GM12878 (cell line): ENCODE data around the gene DMD. TPM values are rescaled to one million over a fixed set of nuclear protein-coding genes. Genes with fewer than 3 reads are reported as not detected.
A peak's percentile ranks its signal among the peaks of the same experiment; 100 is the strongest.

ENCODE experiments used
- ATAC-seq: fragments of 200-7000 bp; cut with Tn5 transposase; 3 replicates; pipeline ENCODE4 v1.9.1; 2020; ENCODE audit warnings: mild to moderate bottlenecking, moderate library complexity
- BruUV-seq: library from RNA; stranded (reverse); fragments of 400-500 nt; replicated peaks from 2 replicates; lab custom pipeline; 2021; lab: Mats Ljungman, UMichigan
- CTCF ChIA-PET: fragments of 300-600 bp; sonication (Branson Sonifier 250); formaldehyde crosslinking; extraction: SDS; loops from one replicate; lab custom pipeline; 2021; ENCODE audit warnings: inconsistent platforms; lab: Yijun Ruan, JAX
- POLR2A ChIA-PET: fragments of 350-600 bp; formaldehyde crosslinking; extraction: SDS; loops from one replicate; lab custom pipeline; 2021; ENCODE audit warnings: inconsistent platforms; lab: Charles Lee
- RAD21 ChIA-PET: fragments of 300-600 bp; sonication (Branson Sonifier 250); formaldehyde crosslinking; loops from one replicate; lab custom pipeline; 2023; ENCODE audit warnings: antibody characterized with exemption; ENCODE audit not compliant: unreplicated experiment; lab: Charles Lee
- SMC1A ChIA-PET: fragments of 300-600 bp; sonication (Branson Sonifier 250); formaldehyde crosslinking; loops from one replicate; lab custom pipeline; 2023; ENCODE audit not compliant: unreplicated experiment, uncharacterized antibody; lab: Charles Lee
- DNase-seq: peaks from one replicate; pipeline ENCODE4 v3.0.0-alpha.2; 2011; ENCODE audit warnings: low read depth, low spot score
- FAIRE-seq: peaks from 3 replicates; lab custom pipeline; 2011; peaks lifted over from hg19 to GRCh38; lab: Jason Lieb, UNC
- H2AFZ ChIP-seq: 2 replicates; pipeline ENCODE4 v1.6.0; 2011; ENCODE audit warnings: low read depth, low read length, control low read depth; ENCODE audit not compliant: control insufficient read depth
- H3K27ac ChIP-seq: 2 replicates; pipeline ENCODE4 v1.5.1; 2011; ENCODE audit warnings: control low read depth; ENCODE audit not compliant: control insufficient read depth, insufficient read depth
- H3K27me3 ChIP-seq, 2 experiments: replicated peaks in 1 of 2; 2 replicates each; pipeline versions ENCODE4 v1.6.0 to v1.6.1; 2011; ENCODE audit warnings: low read length in 1 of 2; ENCODE audit not compliant: control insufficient read depth in 2 of 2, insufficient read depth in 2 of 2
- H3K36me3 ChIP-seq, 2 experiments: 2 replicates each; pipeline ENCODE4 v1.5.1; 2011; ENCODE audit warnings: low read length in 1 of 2; ENCODE audit not compliant: control insufficient read depth in 2 of 2, insufficient read depth in 2 of 2
- H3K4me1 ChIP-seq: 2 replicates; pipeline ENCODE4 v1.6.1; 2011; ENCODE audit warnings: mild to moderate bottlenecking, low read length, moderate library complexity, mixed read lengths; ENCODE audit not compliant: control insufficient read depth, insufficient read depth
- H3K4me2 ChIP-seq: 2 replicates; pipeline ENCODE4 v1.6.0; 2011; ENCODE audit warnings: control low read depth; ENCODE audit not compliant: control insufficient read depth, insufficient read depth
- H3K4me3 ChIP-seq: fragments of 200-600 bp; sonication (generic); 2 replicates; pipeline ENCODE4 v1.5.1; 2016
- H3K79me2 ChIP-seq: 2 replicates; pipeline ENCODE4 v1.6.0; 2011; ENCODE audit warnings: low read length; ENCODE audit not compliant: control insufficient read depth, insufficient read depth
- H3K9ac ChIP-seq: 2 replicates; pipeline ENCODE4 v1.8.0; 2011; ENCODE audit warnings: low read length, control low read depth, mixed read lengths; ENCODE audit not compliant: control insufficient read depth, insufficient read depth
- H3K9me3 ChIP-seq: replicated peaks from 3 replicates; pipeline ENCODE4 v1.5.1; 2011; ENCODE audit warnings: mild to moderate bottlenecking, low read length; ENCODE audit not compliant: control insufficient read depth, insufficient read depth
- H4K20me1 ChIP-seq: 2 replicates; pipeline ENCODE4 v1.6.0; 2011; ENCODE audit not compliant: control insufficient read depth, insufficient read depth
- ATF3 ChIP-seq: IDR thresholded peaks from 2 replicates; pipeline ENCODE4 v1.6.1; 2011; ENCODE audit warnings: low read depth, mild to moderate bottlenecking, low read length, moderate library complexity, borderline replicate concordance; ENCODE audit errors: extremely low read depth
- CREM ChIP-seq: IDR thresholded peaks from 2 replicates; pipeline ENCODE4 v1.6.1; 2014; ENCODE audit warnings: antibody characterized with exemption, low read depth
- IKZF1 ChIP-seq: fragments of 450-650 bp; conservative IDR thresholded peaks from 2 replicates; pipeline ENCODE4 v1.6.1; 2017; ENCODE audit warnings: antibody characterized with exemption, mild to moderate bottlenecking
- KLF5 ChIP-seq: fragments of 450-650 bp; IDR thresholded peaks from 2 replicates; pipeline ENCODE4 v1.6.1; 2014; ENCODE audit warnings: mild to moderate bottlenecking; ENCODE audit not compliant: partially characterized antibody
- MTA2 ChIP-seq: fragments of 450-650 bp; IDR thresholded peaks from 2 replicates; pipeline ENCODE4 v1.6.1; 2016; ENCODE audit warnings: low read depth, mild to moderate bottlenecking, moderate library complexity
- NFIC ChIP-seq: IDR thresholded peaks from 2 replicates; pipeline ENCODE4 v1.6.1; 2012; ENCODE audit warnings: low read depth, mild to moderate bottlenecking, inconsistent platforms, low read length, moderate library complexity
- PAX8 ChIP-seq: fragments of 450-650 bp; IDR thresholded peaks from 2 replicates; pipeline ENCODE4 v1.6.1; 2017; ENCODE audit warnings: mild to moderate bottlenecking, moderate library complexity
- POLR2A ChIP-seq: IDR thresholded peaks from 2 replicates; pipeline ENCODE4 v1.6.1; 2011; ENCODE audit warnings: low read depth, mild to moderate bottlenecking, low read length
- REST ChIP-seq: IDR thresholded peaks from 2 replicates; pipeline ENCODE4 v1.6.1; 2012; ENCODE audit warnings: mild to moderate bottlenecking, low read depth, low read length
- SIN3A ChIP-seq: IDR thresholded peaks from 2 replicates; pipeline ENCODE4 v1.6.1; 2012; ENCODE audit warnings: low read depth, low read length, improper control_type of control experiment
- SMAD1 ChIP-seq: fragments of 450-650 bp; IDR thresholded peaks from 2 replicates; pipeline ENCODE4 v1.6.1; 2018; ENCODE audit warnings: mild to moderate bottlenecking, low read depth; ENCODE audit not compliant: partially characterized antibody
- ZBED1 ChIP-seq: IDR thresholded peaks from 2 replicates; pipeline ENCODE4 v1.6.1; 2016; ENCODE audit warnings: borderline replicate concordance
- WGBS: methylation state at CpG from one replicate; pipeline ENCODE4 v1.1.6; 2016; ENCODE audit warnings: low lambda C conversion rate; ENCODE audit not compliant: insufficient replicate concordance, insufficient coverage; ENCODE audit errors: missing lambda C conversion rate; 5-methylcytosine and 5-hydroxymethylcytosine counted together
- in situ Hi-C: fragments of 300-500 bp; cut with MboI; formaldehyde crosslinking; loops from 9 replicates; pipeline ENCODE4 v1.14.3; 2018; ENCODE audit warnings: mixed read lengths
- intact Hi-C: fragments of 100-400 bp; cut with micrococcal nuclease; formaldehyde crosslinking; loops from one replicate; pipeline ENCODE4 v1.14.2; 2022; ENCODE audit not compliant: unreplicated experiment
- polyA plus RNA-seq, 11 experiments: library from polyadenylated mRNA; depleted of rRNA in 4 of 11; unstranded in 6 of 11; stranded (reverse) in 5 of 11; fragments of >200 nt; fragmentation: Nextera tagmentation in 4 of 11; fragmentation: Illumina TruSeq in 1 of 11; extraction: Ambion mirVana in 4 of 11; extraction: Trizol in 1 of 11; gene quantifications; 1 replicate in 1 of 11; 2 replicates in 10 of 11; pipeline versions ENCODE4 v1.2.1 to v1.2.3, GENCODE V29; 2011 to 2016; ENCODE audit warnings: inconsistent platforms in 2 of 11, missing spikeins in 2 of 11, low read depth in 1 of 11
- total RNA-seq, 4 experiments: library from RNA; depleted of rRNA in 3 of 4; stranded (reverse); fragments of >200 nt in 3 of 4; fragmentation: Illumina TruSeq in 1 of 4; extraction: Trizol in 1 of 4; gene quantifications; 2 replicates each; pipeline versions ENCODE4 v1.2.1 to v1.2.3, GENCODE V29; 2013 to 2021

The DMD gene
- total and polyA plus RNA-seq, 10 of the 15 experiments (the other 5 are each of a cell fraction or from before 2014, with no cell fraction given) = 1.4 to 24.3 (median 4.3) TPM

- intact Hi-C loops = no loop called here
- Histone ChIP-seq H3K36me3 (no peaks in the 10 kb centered on the region), H3K4me2 (no peak overlapping the region), H4K20me1 (no peaks in the 10 kb centered on the region), H3K9ac (no peak overlapping the region), H3K27me3 (no peaks in the 10 kb centered on the region), H3K9me3 (no peaks in the 10 kb centered on the region), H3K4me1 (no peaks in the 10 kb centered on the region), H2AFZ (no peak overlapping the region), H3K79me2 (no peaks in the 10 kb centered on the region), H3K27ac (no peak overlapping the region), H3K4me3 (no peak overlapping the region)
- ChIA-PET RAD21 (no interaction called here), CTCF (no interaction called here), POLR2A (no interaction called here), SMC1A (no interaction called here)
- DNase-seq (no peak), ATAC-seq (no peak), FAIRE-seq (no peak)
- in situ Hi-C loops = no loop called here
- TF ChIP-seq POLR2A = no peak
- TF ChIP-seq SMAD1 = no peak
- no peak for TF ChIP-seq IKZF1
- no peak for TF ChIP-seq MTA2
- no peak for TF ChIP-seq ATF3
- TF ChIP-seq KLF5 = no peak
- no peak for TF ChIP-seq ZBED1
- no peak for TF ChIP-seq NFIC
- TF ChIP-seq PAX8 = no peak
- no peak for TF ChIP-seq CREM
- BruUV-seq = no TSS peak
Observed at GRCh38 chrX:32139476-32139875, 1071.9 kb downstream of the DMD start.

- Histone ChIP-seq H3K4me2 (no peak overlapping the region), H3K27me3 (no peaks in the 10 kb centered on the region), H3K9me3 (no peaks in the 10 kb centered on the region), H3K4me1 (no peaks in the 10 kb centered on the region), H3K27ac (no peak overlapping the region), H3K4me3 (no peak overlapping the region), H2AFZ (no peak overlapping the region), H3K79me2 (no peaks in the 10 kb centered on the region), H3K9ac (no peak overlapping the region), H4K20me1 (no peaks in the 10 kb centered on the region), H3K36me3 (no peaks in the 10 kb centered on the region)
- ATAC-seq (no peak), FAIRE-seq (no peak), DNase-seq (no peak)
- ChIA-PET CTCF (interaction anchor here (1.2 kb wide), 1 partner anchor 9 kb away, joined by 3 read pairs; no protein-coding TSS in a partner anchor), POLR2A (no interaction called here), SMC1A (no interaction called here), RAD21 (no interaction called here)
- TF ChIP-seq SIN3A = no peak
- peak; percentile 92 for TF ChIP-seq REST
- WGBS = 15% methylated on average over 2 of the region's 2 CpGs
- in situ Hi-C loops = no loop called here
- no TSS peak for BruUV-seq
- intact Hi-C loops = no loop called here
Observed at GRCh38 chrX:32137525-32137924, 1073.8 kb downstream of the DMD start.
